HepG2 (cell line): ENCODE data around the gene SNCA. TPM values are rescaled to one million over a fixed set of nuclear protein-coding genes. Genes with fewer than 3 reads are reported as not detected.

Experiments
- ATAC-seq: fragments of 200-7000 bp; cut with Tn5 transposase; 3 replicates; pipeline ENCODE4 v1.9.1; 2020; ENCODE audit warnings: mild to moderate bottlenecking, moderate library complexity
- BruUV-seq: library from RNA; stranded (reverse); fragments of 400-500 nt; replicated peaks from 2 replicates; lab custom pipeline; 2021; lab: Mats Ljungman, UMichigan
- CTCF ChIA-PET: fragments of 300-600 bp; formaldehyde crosslinking; extraction: SDS; loops from one replicate; lab custom pipeline; 2021; ENCODE audit warnings: low total read pairs, inconsistent platforms, low intra/inter-chr PET ratio; lab: Yijun Ruan, JAX
- POLR2A ChIA-PET: fragments of 350-600 bp; sonication (Branson Sonifier 250); formaldehyde crosslinking; loops from one replicate; lab custom pipeline; 2020; ENCODE audit warnings: antibody characterized with exemption, inconsistent platforms; lab: Yijun Ruan, JAX
- DNase-seq: peaks from one replicate; pipeline ENCODE4 v3.0.0-alpha.2; 2015; ENCODE audit warnings: low spot score
- FAIRE-seq: peaks from 3 replicates; lab custom pipeline; 2011; peaks lifted over from hg19 to GRCh38; lab: Jason Lieb, UNC
- H2AFZ ChIP-seq: one replicate; pipeline ENCODE4 v1.6.1; 2011; ENCODE audit warnings: low read length, inconsistent platforms
- H3K27ac ChIP-seq: fragments of 300-600 bp; 3 replicates; pipeline ENCODE4 v1.8.0; 2011; ENCODE audit warnings: mixed run types, mild to moderate bottlenecking, mixed read lengths, low read length, inconsistent platforms; ENCODE audit not compliant: insufficient read depth; ENCODE audit errors: extremely low read length
- H3K27me3 ChIP-seq, 2 experiments: fragments of 200-600 bp in 1 of 2; 2 replicates in 1 of 2; 3 replicates in 1 of 2; pipeline versions ENCODE4 v1.6.0 to v1.8.0; 2011; ENCODE audit warnings: low read length in 2 of 2, mild to moderate bottlenecking in 2 of 2, moderate library complexity in 2 of 2, inconsistent platforms in 1 of 2; ENCODE audit not compliant: insufficient read depth in 2 of 2, control insufficient read depth in 1 of 2
- H3K36me3 ChIP-seq, 2 experiments: fragments of 200-600 bp in 1 of 2; replicated peaks in 1 of 2; 2 replicates in 1 of 2; 3 replicates in 1 of 2; pipeline versions ENCODE4 v1.5.1 to v1.8.0; 2011; ENCODE audit warnings: low read length in 2 of 2, inconsistent platforms in 1 of 2; ENCODE audit not compliant: insufficient read depth in 2 of 2, control insufficient read depth in 1 of 2
- H3K4me1 ChIP-seq: 2 replicates; pipeline ENCODE4 v1.5.1; 2012; ENCODE audit warnings: low read length, inconsistent platforms; ENCODE audit not compliant: insufficient read depth
- H3K4me2 ChIP-seq: 2 replicates; pipeline ENCODE4 v1.6.0; 2011; ENCODE audit warnings: low read depth, low read length, inconsistent platforms
- H3K4me3 ChIP-seq, 3 experiments: fragments of 200-600 bp in 1 of 3; sonication (generic), shearing (Covaris generic) in 1 of 3; replicated peaks in 1 of 3; 2 replicates each; pipeline ENCODE4 v1.5.1; 2011 to 2016; ENCODE audit warnings: low read length in 3 of 3, inconsistent platforms in 2 of 3, low read depth in 2 of 3, mild to moderate bottlenecking in 2 of 3, control low read depth in 1 of 3, mixed read lengths in 1 of 3; ENCODE audit not compliant: insufficient read depth in 1 of 3
- H3K79me2 ChIP-seq: one replicate; pipeline ENCODE4 v1.6.1; 2011; ENCODE audit warnings: low read length, inconsistent platforms; ENCODE audit not compliant: insufficient read depth
- H3K9ac ChIP-seq: 2 replicates; pipeline ENCODE4 v1.6.0; 2011; ENCODE audit warnings: mild to moderate bottlenecking, low read depth, low read length, inconsistent platforms; ENCODE audit not compliant: insufficient read depth
- H3K9me3 ChIP-seq: 2 replicates; pipeline ENCODE4 v1.5.1; 2012; ENCODE audit warnings: mild to moderate bottlenecking, low read length
- H4K20me1 ChIP-seq: 2 replicates; pipeline ENCODE4 v1.6.0; 2011; ENCODE audit warnings: inconsistent platforms, mild to moderate bottlenecking, low read length, moderate library complexity; ENCODE audit not compliant: insufficient read depth
- ARNT ChIP-seq: fragments of 450-650 bp; IDR thresholded peaks from 2 replicates; pipeline ENCODE4 v1.6.1; 2017
- CENPBD1 ChIP-seq: sonication (generic); formaldehyde crosslinking; IDR thresholded peaks from 2 replicates; pipeline ENCODE4 v1.8.0; 2022; ENCODE audit warnings: missing genetic modification reagents, low read depth, mild to moderate bottlenecking, borderline replicate concordance
- CSRNP1 ChIP-seq: sonication (generic); formaldehyde crosslinking; IDR thresholded peaks from 2 replicates; pipeline ENCODE4 v1.8.1; 2023; ENCODE audit warnings: mild to moderate bottlenecking, missing genetic modification reagents
- ELF3 ChIP-seq: IDR thresholded peaks from 2 replicates; pipeline ENCODE4 v1.6.1; 2016; ENCODE audit warnings: missing genetic modification reagents, missing compliant biosample characterization
- FOXC1 ChIP-seq: sonication (generic); formaldehyde crosslinking; IDR thresholded peaks from 2 replicates; pipeline ENCODE4 v1.8.0; 2022; ENCODE audit warnings: mild to moderate bottlenecking, missing genetic modification reagents, borderline replicate concordance
- HDAC6 ChIP-seq: fragments of 200-600 bp; sonication (generic); IDR thresholded peaks from 2 replicates; pipeline ENCODE4 v1.7.0; 2017; ENCODE audit warnings: mild to moderate bottlenecking, antibody characterized with exemption, low read length, low read depth
- KAT2B ChIP-seq: fragments of 150-350 bp; IDR thresholded peaks from 2 replicates; pipeline ENCODE4 v1.6.1; 2014; ENCODE audit warnings: low read depth, low read length, borderline replicate concordance
- NKX3-1 ChIP-seq: sonication (generic); formaldehyde crosslinking; IDR thresholded peaks from 2 replicates; pipeline ENCODE4 v1.5.0; 2020; ENCODE audit warnings: missing genetic modification reagents
- NR1H2 ChIP-seq: sonication (generic); formaldehyde crosslinking; IDR thresholded peaks from 2 replicates; pipeline ENCODE4 v1.8.1; 2022; ENCODE audit warnings: low read depth, missing genetic modification reagents, borderline replicate concordance
- SCMH1 ChIP-seq: sonication (generic); formaldehyde crosslinking; IDR thresholded peaks from 2 replicates; pipeline ENCODE4 v1.9.0; 2021; ENCODE audit warnings: missing genetic modification reagents, mild to moderate bottlenecking, borderline replicate concordance
- SMARCE1 ChIP-seq: fragments of 450-650 bp; IDR thresholded peaks from 2 replicates; pipeline ENCODE4 v1.6.1; 2017; ENCODE audit warnings: borderline replicate concordance
- U2AF2 ChIP-seq: fragments of 200-400 bp; formaldehyde crosslinking; IDR thresholded peaks from 2 replicates; pipeline ENCODE4 v1.6.1; 2017; ENCODE audit warnings: low read depth, mild to moderate bottlenecking, low read length
- ZBTB42 ChIP-seq: sonication (generic); formaldehyde crosslinking; IDR thresholded peaks from 2 replicates; pipeline ENCODE4 v1.5.0; 2020; ENCODE audit warnings: mild to moderate bottlenecking, missing genetic modification reagents
- ZFP37 ChIP-seq: sonication (generic); formaldehyde crosslinking; IDR thresholded peaks from 2 replicates; pipeline ENCODE4 v1.4.0; 2020; ENCODE audit warnings: missing genetic modification reagents, borderline replicate concordance
- ZNF256 ChIP-seq: sonication (generic); formaldehyde crosslinking; conservative IDR thresholded peaks from 2 replicates; pipeline ENCODE4 v1.4.0; 2020; ENCODE audit warnings: missing genetic modification reagents
- ZNF30 ChIP-seq: sonication (generic); formaldehyde crosslinking; IDR thresholded peaks from 2 replicates; pipeline ENCODE4 v1.5.0; 2020; ENCODE audit warnings: mild to moderate bottlenecking, missing genetic modification reagents
- ZNF549 ChIP-seq: sonication (generic); formaldehyde crosslinking; IDR thresholded peaks from 2 replicates; pipeline ENCODE4 v1.5.0; 2020; ENCODE audit warnings: missing genetic modification reagents
- ZNF710 ChIP-seq: sonication (generic); formaldehyde crosslinking; IDR thresholded peaks from 2 replicates; pipeline ENCODE4 v1.5.0; 2020; ENCODE audit warnings: mild to moderate bottlenecking, missing genetic modification reagents, borderline replicate concordance
- ZSCAN25 ChIP-seq: sonication (generic); formaldehyde crosslinking; IDR thresholded peaks from 2 replicates; pipeline ENCODE4 v1.8.0; 2022; ENCODE audit warnings: mild to moderate bottlenecking, missing genetic modification reagents
- WGBS: methylation state at CpG from one replicate; pipeline ENCODE4 v1.1.6; 2017; ENCODE audit warnings: low lambda C conversion rate; 5-methylcytosine and 5-hydroxymethylcytosine counted together
- in situ Hi-C: cut with HindIII; loops from 2 replicates; pipeline ENCODE4 v1.10.0; 2017; ENCODE audit warnings: low pct_unique_long_range_greater_than_20kb; ENCODE audit not compliant: extremely low pct_ligation_motif_present
- intact Hi-C: fragments of 100-400 bp; cut with micrococcal nuclease; formaldehyde crosslinking; loops from one replicate; pipeline ENCODE4 v1.10.0; 2022; ENCODE audit not compliant: unreplicated experiment
- polyA plus RNA-seq, 8 experiments: library from polyadenylated mRNA; depleted of rRNA in 3 of 8; stranded (reverse) in 7 of 8; unstranded in 1 of 8; fragments of >200 nt; fragmentation: Illumina TruSeq in 4 of 8; extraction: Trizol in 4 of 8; gene quantifications; 2 replicates each; pipeline versions ENCODE4 v1.2.1 to v1.2.3, GENCODE V29; 2011 to 2016; ENCODE audit warnings: low read depth in 4 of 8, missing spikeins in 1 of 8, mixed read lengths in 1 of 8; ENCODE audit not compliant: insufficient read depth in 1 of 8
- total RNA-seq, 5 experiments: library from RNA; depleted of rRNA; stranded (reverse); fragments of >200 nt; fragmentation: Illumina TruSeq; extraction: Trizol; gene quantifications; 2 replicates each; pipeline ENCODE4 v1.2.3, GENCODE V29; 2016; ENCODE audit warnings: low read depth in 1 of 5

SNCA gene
- total and polyA plus RNA-seq, 2 of the 13 experiments (the other 11 are each of a cell fraction or from before 2014, with no cell fraction given), result not detected

GRCh38 chr4:89788206-89789072 lies 48.5 kb downstream of the SNCA start (continued):
- TF ChIP-seq KAT2B, result no peak
- TF ChIP-seq, all 625 proteins: peak for 0

- in situ Hi-C loops (no loop called here), intact Hi-C loops (no loop called here)
- TF ChIP-seq FOXC1 (no peak), NKX3-1 (CRISPR knock-in tag) (no peak), ZSCAN25 (CRISPR knock-in tag) (no peak), NR1H2 (CRISPR knock-in tag) (no peak), ELF3 (CRISPR knock-in tag) (no peak), CSRNP1 (CRISPR knock-in tag) (no peak), U2AF2 (no peak), ARNT (no peak), ZNF30 (CRISPR knock-in tag) (no peak), SMARCE1 (no peak), ZNF256 (no peak), ZBTB42 (CRISPR knock-in tag) (no peak), HDAC6 (no peak), CENPBD1 (CRISPR knock-in tag) (no peak), ZNF710 (no peak), ZFP37 (no peak), SCMH1 (no peak), ZNF549 (CRISPR knock-in tag) (no peak)
- BruUV-seq, result no TSS peak
- DNase-seq (no peak), FAIRE-seq (no peak), ATAC-seq (no peak)
- no peaks in the 10 kb centered on the region for H3K79me2 ChIP-seq
- no peaks in the 10 kb centered on the region for H4K20me1 ChIP-seq
- H3K4me3 ChIP-seq, result no peak overlapping the region
- H3K9ac ChIP-seq, result no peak overlapping the region
- 20% methylated on average over 2 of the region's 2 CpGs for WGBS
- no peak overlapping the region for H2AFZ ChIP-seq
- no peaks in the 10 kb centered on the region for H3K27me3 ChIP-seq
- POLR2A ChIA-PET, result no interaction called here
- CTCF ChIA-PET, result no interaction called here
- no peaks in the 10 kb centered on the region for H3K9me3 ChIP-seq
- no peak overlapping the region for H3K27ac ChIP-seq
- no peak overlapping the region for H3K4me2 ChIP-seq
- no peaks in the 10 kb centered on the region for H3K36me3 ChIP-seq
- no peaks in the 10 kb centered on the region for H3K4me1 ChIP-seq
Observed at GRCh38 chr4:89784686-89785231, 52.2 kb downstream of the SNCA start.
